ENCODE data around the gene CST4.

CST4 gene

GRCh38 chr20:23673209-23673608 is 15.6 kb downstream of the CST4 start:
- Histone ChIP-seq H3K4me1 (ENCODE audit: control insufficient read depth, low read length) (no peaks in the 10 kb centered on the region), H3K27ac (ENCODE audit: low read depth, low read length) (no peak overlapping the region)

DNA sequence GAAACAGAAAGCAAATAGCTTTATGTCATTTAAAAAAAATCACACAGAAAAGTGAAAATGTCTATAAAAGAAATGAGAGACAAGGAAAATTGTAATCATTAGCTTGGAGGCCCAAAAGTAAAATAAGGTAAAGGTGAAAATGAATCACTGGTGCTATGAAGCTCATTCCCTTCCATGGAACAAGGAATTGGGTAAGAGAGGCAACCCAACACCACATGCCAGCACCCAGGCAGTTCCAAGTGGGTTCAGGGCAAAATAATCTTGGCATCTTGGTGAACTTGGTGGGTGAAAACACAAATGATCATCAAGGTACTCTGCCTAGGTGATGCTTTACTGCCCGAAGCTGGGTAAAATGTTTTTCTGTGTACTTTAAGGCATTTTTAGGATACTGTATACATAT is 16.7 kb downstream of the CST4 start:
- Histone ChIP-seq H3K27me3 (ENCODE audit: control insufficient read depth, low read length) (no peaks in the 10 kb centered on the region), H3K79me2 (ENCODE audit: control insufficient read depth, low read length) (no peaks in the 10 kb centered on the region), H3K36me3 (ENCODE audit: control insufficient read depth, low read length) (no peaks in the 10 kb centered on the region), H3K27ac (ENCODE audit: low read depth, low read length) (no peak overlapping the region), H3F3A (ENCODE audit: control insufficient read depth, insufficient read depth) (no peaks in the 10 kb centered on the region), H3K4me1 (ENCODE audit: control insufficient read depth, low read length) (no peaks in the 10 kb centered on the region), H3K4me2 (ENCODE audit: low read length) (no peak overlapping the region), H3K4me3 (ENCODE audit: low read length) (no peak overlapping the region), H3K9me2 (replicated peaks; ENCODE audit: control insufficient read depth, low read length) (no peaks in the 10 kb centered on the region), H4K20me1 (ENCODE audit: control insufficient read depth, insufficient read depth, low read depth, low read length) (no peaks in the 10 kb centered on the region), H3K9me3 (ENCODE audit: control insufficient read depth, insufficient read depth, low read length) (no peaks in the 10 kb centered on the region)
- TF ChIP-seq CTCF (IDR thresholded peaks at IDR 0.05; ENCODE audit: low read depth, low read length, poor library complexity, severe bottlenecking) (no peak), EZH2phosphoT487 (IDR thresholded peaks at IDR 0.05; ENCODE audit: borderline replicate concordance, low read length) (no peak)

More at GRCh38 chr20:23673209-23673608, 15.6 kb downstream of the CST4 start:
- TF ChIP-seq CTCF (IDR thresholded peaks at IDR 0.05; ENCODE audit: low read depth, low read length, poor library complexity, severe bottlenecking) (no peak), EZH2phosphoT487 (IDR thresholded peaks at IDR 0.05; ENCODE audit: borderline replicate concordance, low read length) (no peak)
- Histone ChIP-seq H3F3A (ENCODE audit: control insufficient read depth, insufficient read depth) (no peaks in the 10 kb centered on the region), H3K9me3 (ENCODE audit: control insufficient read depth, insufficient read depth, low read length) (no peaks in the 10 kb centered on the region), H3K9me2 (replicated peaks; ENCODE audit: control insufficient read depth, low read length) (no peaks in the 10 kb centered on the region), H3K79me2 (ENCODE audit: control insufficient read depth, low read length) (no peaks in the 10 kb centered on the region), H3K36me3 (ENCODE audit: control insufficient read depth, low read length) (no peaks in the 10 kb centered on the region), H3K4me3 (ENCODE audit: low read length) (no peak overlapping the region), H3K4me2 (ENCODE audit: low read length) (no peak overlapping the region), H4K20me1 (ENCODE audit: control insufficient read depth, insufficient read depth, low read depth, low read length) (no peaks in the 10 kb centered on the region), H3K27me3 (ENCODE audit: control insufficient read depth, low read length) (no peaks in the 10 kb centered on the region)

DNA sequence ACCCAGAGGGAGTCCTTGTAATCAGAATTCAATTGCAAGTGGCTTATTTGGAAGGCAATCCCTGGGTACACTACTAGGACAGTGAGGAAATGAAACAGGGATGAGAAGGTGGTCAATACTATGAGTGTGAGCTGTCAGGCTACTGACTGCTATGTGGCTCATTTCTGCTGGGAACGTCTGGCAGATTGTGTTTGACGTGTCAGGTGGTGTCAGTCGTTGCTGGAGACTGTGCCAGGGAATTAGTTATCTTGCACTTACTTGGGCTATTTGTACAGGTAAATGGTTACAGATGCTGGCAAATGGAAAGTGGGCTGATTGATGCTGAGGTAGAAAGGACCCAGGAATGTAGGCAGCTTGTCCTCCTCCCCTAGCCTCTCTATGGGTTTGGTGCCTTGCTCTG is 17.4 kb downstream of the CST4 start:
- no peak overlapping the region for H3K4me3 ChIP-seq (ENCODE audit: low read length)
- H3K9me3 ChIP-seq (ENCODE audit: control insufficient read depth, insufficient read depth, low read length): no peaks in the 10 kb centered on the region
- no peaks in the 10 kb centered on the region for H3K79me2 ChIP-seq (ENCODE audit: control insufficient read depth, low read length)
- no peaks in the 10 kb centered on the region for H3K9me2 ChIP-seq (replicated peaks; ENCODE audit: control insufficient read depth, low read length)
- no peaks in the 10 kb centered on the region for H4K20me1 ChIP-seq (ENCODE audit: control insufficient read depth, insufficient read depth, low read depth, low read length)
- no peak overlapping the region for H3K27ac ChIP-seq (ENCODE audit: low read depth, low read length)
- no peak overlapping the region for H3K4me2 ChIP-seq (ENCODE audit: low read length)
- H3K4me1 ChIP-seq (ENCODE audit: control insufficient read depth, low read length): no peaks in the 10 kb centered on the region
- H3K36me3 ChIP-seq (ENCODE audit: control insufficient read depth, low read length): no peaks in the 10 kb centered on the region
- TF ChIP-seq EZH2phosphoT487 (IDR thresholded peaks at IDR 0.05; ENCODE audit: borderline replicate concordance, low read length) (no peak), CTCF (IDR thresholded peaks at IDR 0.05; ENCODE audit: low read depth, low read length, poor library complexity, severe bottlenecking) (no peak)
- H3F3A ChIP-seq (ENCODE audit: control insufficient read depth, insufficient read depth): no peaks in the 10 kb centered on the region
- H3K27me3 ChIP-seq (ENCODE audit: control insufficient read depth, low read length): no peaks in the 10 kb centered on the region

- no peaks in the 10 kb centered on the region for H3K79me2 ChIP-seq (ENCODE audit: control insufficient read depth, low read length)
- no peaks in the 10 kb centered on the region for H3F3A ChIP-seq (ENCODE audit: control insufficient read depth, insufficient read depth)
- H3K9me2 ChIP-seq (replicated peaks; ENCODE audit: control insufficient read depth, low read length): no peaks in the 10 kb centered on the region
- no peak overlapping the region for H3K27ac ChIP-seq (ENCODE audit: low read depth, low read length)
- no peaks in the 10 kb centered on the region for H3K27me3 ChIP-seq (ENCODE audit: control insufficient read depth, low read length)
- no peak overlapping the region for H3K4me2 ChIP-seq (ENCODE audit: low read length)
- H3K4me1 ChIP-seq (ENCODE audit: control insufficient read depth, low read length): no peaks in the 10 kb centered on the region
- H3K9me3 ChIP-seq (ENCODE audit: control insufficient read depth, insufficient read depth, low read length): no peaks in the 10 kb centered on the region
- TF ChIP-seq CTCF (IDR thresholded peaks at IDR 0.05; ENCODE audit: low read depth, low read length, poor library complexity, severe bottlenecking): no peak
- TF ChIP-seq EZH2phosphoT487 (IDR thresholded peaks at IDR 0.05; ENCODE audit: borderline replicate concordance, low read length): no peak
- no peaks in the 10 kb centered on the region for H4K20me1 ChIP-seq (ENCODE audit: control insufficient read depth, insufficient read depth, low read depth, low read length)
- H3K36me3 ChIP-seq (ENCODE audit: control insufficient read depth, low read length): no peaks in the 10 kb centered on the region
- H3K4me3 ChIP-seq (ENCODE audit: low read length): no peak overlapping the region
Observed at GRCh38 chr20:23670361-23670760, 18.5 kb downstream of the CST4 start.
